OCI-LY3 (cell line): ENCODE measurements around the gene SNTG2.

Experiments
- EZH2phosphoT487 ChIP-seq: fragments of 200-600 bp; shearing (Covaris generic); IDR thresholded peaks from 2 replicates; pipeline ENCODE4 v1.6.1; 2018; ENCODE audit warnings: antibody characterized with exemption, mixed run types, low read depth
- TF ChIP-seq, protein P1 (sequence below): fragments of 200-600, 300-600 bp; sonication (generic); IDR thresholded peaks from 2 replicates; pipeline ENCODE4 v1.5.1; 2014; ENCODE audit warnings: antibody characterized with exemption, low read length, low read depth

DNA sequence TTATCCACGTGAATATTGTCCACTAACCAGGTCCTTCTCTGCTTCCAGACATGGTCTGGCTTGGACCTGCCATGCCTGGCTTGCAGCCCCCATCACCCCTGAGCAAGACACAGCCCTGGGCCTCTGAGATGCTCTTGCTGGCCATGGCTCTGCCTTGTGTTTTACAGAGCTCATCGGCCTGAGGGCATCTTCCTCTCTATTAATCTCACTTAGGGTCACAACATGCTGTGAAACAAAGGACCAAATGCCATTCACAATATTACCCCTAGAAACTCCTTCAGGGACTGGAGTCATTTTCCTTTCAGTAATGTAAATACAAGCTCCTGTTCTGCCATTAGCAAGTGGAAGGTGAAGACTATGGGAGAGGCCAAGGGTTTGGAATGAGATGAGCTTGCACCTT, 455.8 kb downstream of the SNTG2 start:
- TF ChIP-seq, protein P1, sequence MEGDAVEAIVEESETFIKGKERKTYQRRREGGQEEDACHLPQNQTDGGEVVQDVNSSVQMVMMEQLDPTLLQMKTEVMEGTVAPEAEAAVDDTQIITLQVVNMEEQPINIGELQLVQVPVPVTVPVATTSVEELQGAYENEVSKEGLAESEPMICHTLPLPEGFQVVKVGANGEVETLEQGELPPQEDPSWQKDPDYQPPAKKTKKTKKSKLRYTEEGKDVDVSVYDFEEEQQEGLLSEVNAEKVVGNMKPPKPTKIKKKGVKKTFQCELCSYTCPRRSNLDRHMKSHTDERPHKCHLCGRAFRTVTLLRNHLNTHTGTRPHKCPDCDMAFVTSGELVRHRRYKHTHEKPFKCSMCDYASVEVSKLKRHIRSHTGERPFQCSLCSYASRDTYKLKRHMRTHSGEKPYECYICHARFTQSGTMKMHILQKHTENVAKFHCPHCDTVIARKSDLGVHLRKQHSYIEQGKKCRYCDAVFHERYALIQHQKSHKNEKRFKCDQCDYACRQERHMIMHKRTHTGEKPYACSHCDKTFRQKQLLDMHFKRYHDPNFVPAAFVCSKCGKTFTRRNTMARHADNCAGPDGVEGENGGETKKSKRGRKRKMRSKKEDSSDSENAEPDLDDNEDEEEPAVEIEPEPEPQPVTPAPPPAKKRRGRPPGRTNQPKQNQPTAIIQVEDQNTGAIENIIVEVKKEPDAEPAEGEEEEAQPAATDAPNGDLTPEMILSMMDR, result no peak
- no peak for TF ChIP-seq EZH2phosphoT487
